A673 (cell line): ENCODE data around the gene CRTAP.

Experiments
- EZH2 ChIP-seq: fragments of 200-600 bp; sonication (generic); IDR thresholded peaks from 2 replicates; pipeline ENCODE4 v1.6.1; 2017; ENCODE audit warnings: borderline replicate concordance, low read depth, mild to moderate bottlenecking, mixed read lengths, antibody characterized with exemption, low read length; ENCODE audit not compliant: poor library complexity, severe bottlenecking
- TF ChIP-seq, protein P1 (sequence below): fragments of 300-800, 200-600 bp; sonication (generic); conservative IDR thresholded peaks from 2 replicates; pipeline ENCODE4 v1.5.1; 2017; ENCODE audit warnings: low read depth, mild to moderate bottlenecking, antibody characterized with exemption, low read length, moderate library complexity, mixed read lengths

DNA sequence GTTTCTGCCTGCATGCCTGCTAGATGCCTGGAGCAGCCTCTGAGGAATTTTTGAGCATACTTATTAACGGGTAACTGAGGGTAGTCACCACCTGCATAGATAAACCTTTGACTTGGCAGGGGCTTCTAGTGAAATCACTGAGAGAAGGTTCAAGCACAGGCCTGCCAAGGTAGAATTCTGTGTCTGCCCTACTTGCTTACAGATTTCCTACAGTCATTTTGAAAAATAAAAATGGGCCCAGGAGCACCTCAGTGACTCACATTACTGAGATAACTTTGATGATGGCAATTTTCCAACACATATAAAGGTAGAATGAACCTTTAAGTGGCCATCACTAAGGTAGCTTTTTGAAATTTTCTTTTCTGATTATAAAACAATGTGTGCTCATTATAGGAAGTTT lies 10.8 kb downstream of the CRTAP start:
- TF ChIP-seq, protein P1, sequence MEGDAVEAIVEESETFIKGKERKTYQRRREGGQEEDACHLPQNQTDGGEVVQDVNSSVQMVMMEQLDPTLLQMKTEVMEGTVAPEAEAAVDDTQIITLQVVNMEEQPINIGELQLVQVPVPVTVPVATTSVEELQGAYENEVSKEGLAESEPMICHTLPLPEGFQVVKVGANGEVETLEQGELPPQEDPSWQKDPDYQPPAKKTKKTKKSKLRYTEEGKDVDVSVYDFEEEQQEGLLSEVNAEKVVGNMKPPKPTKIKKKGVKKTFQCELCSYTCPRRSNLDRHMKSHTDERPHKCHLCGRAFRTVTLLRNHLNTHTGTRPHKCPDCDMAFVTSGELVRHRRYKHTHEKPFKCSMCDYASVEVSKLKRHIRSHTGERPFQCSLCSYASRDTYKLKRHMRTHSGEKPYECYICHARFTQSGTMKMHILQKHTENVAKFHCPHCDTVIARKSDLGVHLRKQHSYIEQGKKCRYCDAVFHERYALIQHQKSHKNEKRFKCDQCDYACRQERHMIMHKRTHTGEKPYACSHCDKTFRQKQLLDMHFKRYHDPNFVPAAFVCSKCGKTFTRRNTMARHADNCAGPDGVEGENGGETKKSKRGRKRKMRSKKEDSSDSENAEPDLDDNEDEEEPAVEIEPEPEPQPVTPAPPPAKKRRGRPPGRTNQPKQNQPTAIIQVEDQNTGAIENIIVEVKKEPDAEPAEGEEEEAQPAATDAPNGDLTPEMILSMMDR, result no peak
- TF ChIP-seq EZH2, result no peak
